ENCODE measurements around the gene ATG16L2.

ATG16L2 gene, protein sequence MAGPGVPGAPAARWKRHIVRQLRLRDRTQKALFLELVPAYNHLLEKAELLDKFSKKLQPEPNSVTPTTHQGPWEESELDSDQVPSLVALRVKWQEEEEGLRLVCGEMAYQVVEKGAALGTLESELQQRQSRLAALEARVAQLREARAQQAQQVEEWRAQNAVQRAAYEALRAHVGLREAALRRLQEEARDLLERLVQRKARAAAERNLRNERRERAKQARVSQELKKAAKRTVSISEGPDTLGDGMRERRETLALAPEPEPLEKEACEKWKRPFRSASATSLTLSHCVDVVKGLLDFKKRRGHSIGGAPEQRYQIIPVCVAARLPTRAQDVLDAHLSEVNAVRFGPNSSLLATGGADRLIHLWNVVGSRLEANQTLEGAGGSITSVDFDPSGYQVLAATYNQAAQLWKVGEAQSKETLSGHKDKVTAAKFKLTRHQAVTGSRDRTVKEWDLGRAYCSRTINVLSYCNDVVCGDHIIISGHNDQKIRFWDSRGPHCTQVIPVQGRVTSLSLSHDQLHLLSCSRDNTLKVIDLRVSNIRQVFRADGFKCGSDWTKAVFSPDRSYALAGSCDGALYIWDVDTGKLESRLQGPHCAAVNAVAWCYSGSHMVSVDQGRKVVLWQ

DNA sequence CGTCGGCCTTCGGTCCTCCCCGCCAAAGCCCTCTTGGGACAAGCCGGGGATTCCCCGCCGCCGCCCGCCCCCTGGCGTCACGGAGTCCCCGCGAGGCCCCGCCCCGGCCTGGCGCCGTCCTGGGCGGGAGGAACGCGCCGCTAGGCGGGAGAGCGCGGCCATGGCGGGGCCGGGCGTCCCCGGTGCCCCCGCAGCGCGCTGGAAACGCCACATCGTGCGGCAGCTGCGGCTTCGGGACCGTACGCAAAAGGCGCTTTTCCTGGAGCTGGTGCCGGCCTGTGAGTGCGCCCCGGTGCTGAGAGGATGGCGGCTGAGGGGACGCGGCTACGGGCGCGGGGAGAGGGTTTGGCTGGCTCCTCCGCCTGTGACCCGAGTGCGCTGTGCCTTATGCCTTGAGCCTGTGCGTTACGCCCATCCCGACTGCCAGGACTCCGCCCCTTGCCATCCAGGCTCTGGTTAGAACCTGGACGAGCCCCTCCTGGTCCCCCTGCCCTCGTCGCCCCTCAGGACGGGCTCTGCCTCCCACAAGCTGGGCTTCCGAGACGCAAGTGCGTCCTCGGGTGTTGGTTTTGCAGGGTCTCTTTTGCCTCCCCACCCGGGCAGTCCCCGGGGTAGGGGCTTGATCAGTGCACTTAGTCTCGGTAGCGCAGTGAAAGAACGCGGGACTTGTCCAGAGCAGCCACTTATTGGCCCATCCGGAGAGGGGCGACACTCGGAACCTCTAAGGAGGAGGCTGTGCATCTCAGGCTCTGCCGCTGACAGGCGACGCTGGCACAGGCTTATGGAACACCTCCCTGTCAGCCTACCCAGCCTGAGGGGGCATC, at the start of gene ATG16L2:
Gene ATG16L2, plus strand, starts transcription at position 126 of the 824 bp plus-strand sequence. Its CDS starts 35 bp downstream, at position 161.
- DNase-seq (ENCODE audit: low spot score): peak; percentile 93

DNA sequence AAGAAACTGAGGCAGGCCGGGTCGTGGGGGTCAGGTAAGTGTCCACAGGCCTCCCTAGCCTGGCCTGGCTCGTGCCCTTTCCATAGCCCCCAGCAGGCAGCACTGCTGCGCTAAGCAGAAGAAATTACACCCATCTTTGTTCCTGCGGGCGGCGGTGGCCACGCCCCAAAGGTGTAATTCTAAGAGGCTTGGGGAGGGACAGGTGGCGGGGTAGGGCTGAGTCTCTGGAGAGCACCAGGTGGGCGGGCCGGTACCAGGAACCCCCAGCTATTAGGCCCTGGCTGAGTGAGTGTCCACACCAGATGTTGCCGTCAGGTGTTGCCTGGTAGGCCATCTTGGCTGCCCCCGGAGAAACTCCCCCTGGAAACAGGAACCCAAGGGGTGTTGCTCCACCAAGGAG, 49.7 kb upstream of the ATG16L2 start:
- no peak for DNase-seq (ENCODE audit: low spot score)

DNA sequence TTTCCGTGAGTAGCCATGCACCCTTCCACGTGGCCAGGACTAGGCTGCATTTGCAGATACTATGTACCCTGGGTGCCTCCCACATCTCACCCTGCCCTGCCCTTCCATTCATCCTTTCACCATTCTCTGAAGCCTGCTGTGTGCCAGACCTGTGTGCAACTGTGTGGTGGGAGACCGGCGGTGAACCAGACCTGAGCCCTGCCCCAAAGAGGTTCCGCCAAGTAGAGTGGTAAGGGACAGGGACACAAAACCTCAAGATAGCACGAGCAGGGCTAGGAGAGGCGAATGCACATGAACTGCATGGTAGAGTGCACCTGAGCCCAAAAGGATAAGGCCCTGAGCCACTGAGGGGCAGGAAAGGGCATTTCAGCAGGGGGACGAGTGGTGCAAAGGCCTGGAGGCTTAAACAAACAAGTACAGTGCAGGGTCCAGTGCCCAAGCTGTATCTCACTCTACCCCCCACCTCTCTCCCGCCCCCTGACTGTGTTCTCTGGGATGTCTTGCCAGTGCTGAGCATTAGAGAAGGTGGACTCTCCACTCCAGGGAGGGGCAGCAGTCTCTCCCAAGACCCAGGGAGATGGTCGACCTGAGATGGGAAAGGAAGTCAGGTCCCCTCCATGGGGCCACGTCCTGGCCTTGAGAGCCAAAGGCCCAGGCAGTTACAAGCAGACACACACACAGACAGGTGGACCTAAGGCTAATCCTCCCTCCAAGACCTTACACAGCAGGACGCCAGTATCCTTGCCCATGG, 47.9 kb upstream of the ATG16L2 start:
- no peak for DNase-seq (ENCODE audit: low spot score)

DNA sequence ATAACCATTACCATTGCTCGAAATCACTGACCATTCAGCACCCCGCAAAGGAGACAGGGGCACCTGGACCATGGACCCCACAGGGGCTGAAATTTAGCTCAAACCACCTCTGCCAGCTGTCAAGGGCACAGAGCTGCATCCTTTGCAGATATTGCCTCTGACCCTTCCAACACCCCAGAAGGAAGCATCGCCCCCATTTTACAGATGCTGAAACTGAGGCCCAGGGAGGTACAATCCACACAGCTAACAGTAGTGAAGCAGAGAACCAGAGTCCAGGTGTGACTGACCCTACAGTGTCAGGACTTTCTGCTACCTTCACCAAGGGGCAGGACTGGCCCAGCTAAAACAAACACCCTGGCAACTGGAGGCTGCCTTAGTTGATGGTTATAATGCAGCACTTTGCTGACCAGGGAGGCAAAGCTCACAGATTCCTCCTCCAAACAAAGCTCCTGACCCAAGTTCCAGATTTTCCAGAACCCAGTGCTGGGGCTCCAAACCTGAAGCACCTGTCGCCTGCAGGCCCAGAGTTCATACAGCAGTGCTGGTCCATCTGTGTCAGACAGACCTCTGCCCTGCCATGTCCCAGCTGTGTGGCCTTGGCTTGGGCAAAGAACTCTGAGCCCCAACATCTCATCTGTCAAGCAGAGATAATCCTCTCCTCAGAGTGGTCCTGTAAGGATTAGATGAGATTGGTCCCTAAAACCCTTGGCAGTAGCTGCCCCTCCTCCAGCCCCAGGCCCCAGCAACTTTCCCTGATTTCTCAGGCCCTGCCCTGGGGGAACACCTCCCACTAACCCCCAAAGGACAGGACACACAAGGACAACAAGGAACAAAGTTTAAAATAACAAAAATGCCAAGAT, 46.8 kb upstream of the ATG16L2 start:
- no peak for DNase-seq (ENCODE audit: low spot score)

DNA sequence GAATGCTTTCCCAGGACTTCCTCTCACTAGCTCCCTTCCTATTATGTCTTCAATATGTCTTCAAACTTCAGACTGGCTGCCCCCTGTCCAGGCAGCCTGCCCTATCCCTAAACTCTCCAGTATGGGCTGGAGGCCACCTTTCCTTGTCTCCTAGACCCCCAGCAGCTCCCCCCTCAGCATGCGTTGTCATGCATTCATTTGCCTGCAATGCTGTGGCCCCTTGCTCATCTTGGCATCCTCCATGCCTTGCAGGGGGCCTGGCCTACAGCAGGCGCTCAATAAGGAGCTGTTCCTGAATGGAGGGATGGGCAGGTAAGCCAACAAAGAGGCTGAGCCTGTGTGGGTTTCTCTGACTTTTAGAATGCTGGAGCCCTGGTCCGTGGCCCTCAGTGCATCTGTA, 45.6 kb upstream of the ATG16L2 start:
- DNase-seq (ENCODE audit: low spot score): no peak

DNA sequence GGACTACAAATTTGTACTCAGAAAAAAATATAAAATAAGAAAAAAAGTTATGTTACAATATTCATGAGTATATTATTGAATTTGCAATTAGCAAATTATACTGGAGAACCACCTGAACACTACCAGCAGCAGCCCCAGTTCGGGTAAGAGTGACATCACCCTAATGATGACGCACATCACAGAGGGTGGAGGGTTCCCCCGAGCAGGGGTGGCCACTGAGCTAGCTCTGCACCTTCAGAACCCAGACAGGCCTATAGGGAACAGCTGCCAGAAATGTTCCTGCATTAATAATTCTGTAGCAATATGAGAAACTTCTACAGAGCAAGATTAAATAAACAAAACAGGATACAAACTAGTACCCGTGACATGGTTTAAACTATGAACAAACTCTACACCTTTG, 44.5 kb upstream of the ATG16L2 start:
- DNase-seq (ENCODE audit: low spot score): no peak

DNA sequence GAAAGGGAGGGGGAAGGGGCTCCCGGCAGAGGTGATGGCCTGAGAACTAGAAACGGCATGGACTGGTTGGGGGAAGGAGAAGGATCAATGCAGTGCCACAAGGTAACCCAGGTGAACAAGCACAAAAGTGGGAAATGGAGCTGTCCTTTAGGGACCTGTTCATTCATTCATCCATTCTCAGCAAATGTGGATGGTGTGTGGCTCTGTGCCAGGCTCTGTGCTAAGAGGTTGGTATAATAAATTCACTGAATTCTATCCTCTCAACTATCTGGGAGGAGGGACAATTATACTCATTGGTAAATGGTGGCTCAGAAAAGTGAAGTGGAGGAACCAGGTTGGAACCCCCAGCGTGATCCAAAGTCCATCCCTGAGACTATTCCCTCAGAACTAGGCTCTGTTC, 43.4 kb upstream of the ATG16L2 start:
- DNase-seq (ENCODE audit: low spot score): no peak

DNA sequence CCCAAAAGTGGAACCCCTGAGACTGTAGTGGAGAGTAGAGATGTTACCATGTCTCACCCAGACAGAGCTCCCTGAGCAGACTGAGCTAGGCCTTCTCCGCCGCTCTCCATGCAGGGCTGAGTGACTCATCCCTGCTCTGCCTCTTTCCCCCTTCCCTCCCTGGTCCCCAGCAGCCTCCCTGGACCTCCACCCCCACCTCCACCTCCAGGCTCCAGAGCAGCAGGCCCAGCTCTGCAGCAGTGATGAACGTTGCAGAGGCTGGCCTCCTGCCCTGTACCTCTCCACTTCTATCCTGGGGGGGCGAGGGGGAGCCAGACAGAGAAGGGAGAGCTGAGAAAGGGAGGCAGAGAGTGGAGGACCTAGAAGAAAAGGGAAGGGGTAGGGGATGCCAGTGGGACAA, 42.7 kb upstream of the ATG16L2 start:
- DNase-seq (ENCODE audit: low spot score): no peak

DNA sequence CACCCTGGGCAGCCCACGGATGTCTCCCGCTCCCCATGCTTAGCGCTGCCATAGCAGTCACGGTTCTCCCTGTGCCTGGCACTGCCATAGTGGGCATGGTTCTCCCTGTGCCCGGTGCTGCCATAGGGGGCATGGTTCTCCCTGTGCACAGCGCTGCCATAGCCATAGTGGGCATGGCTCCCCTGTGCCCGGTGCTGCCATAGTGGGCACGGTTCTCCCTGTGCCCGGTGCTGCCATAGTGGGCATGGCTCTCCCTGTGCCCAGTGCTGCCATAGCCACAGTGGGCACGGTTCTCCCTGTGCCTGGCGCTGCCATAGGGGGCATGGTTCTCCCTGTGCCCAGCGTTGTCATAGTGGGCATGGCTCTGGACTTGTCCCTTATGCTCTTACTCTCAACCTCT, 42.2 kb upstream of the ATG16L2 start:
- no peak for DNase-seq (ENCODE audit: low spot score)

DNA sequence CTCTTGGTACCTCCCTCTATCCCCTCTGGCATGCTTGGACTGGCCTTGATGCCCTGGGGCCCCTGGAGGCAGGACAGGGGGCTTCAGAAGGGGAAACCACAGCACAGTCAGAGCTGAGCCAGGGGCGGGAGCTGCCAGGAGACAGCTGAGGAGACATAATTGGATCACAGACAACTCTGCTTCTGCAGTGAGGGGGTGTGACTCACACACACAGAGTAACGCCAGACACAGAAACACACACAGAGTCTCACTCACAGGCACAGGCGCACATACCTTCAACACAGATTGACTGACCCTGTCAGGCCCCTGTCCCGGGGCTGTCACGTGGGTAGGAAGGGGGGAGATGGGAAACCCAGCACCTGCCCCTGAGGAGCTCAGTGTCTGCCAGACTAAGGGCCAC, 40.9 kb upstream of the ATG16L2 start:
- no peak for DNase-seq (ENCODE audit: low spot score)

DNA sequence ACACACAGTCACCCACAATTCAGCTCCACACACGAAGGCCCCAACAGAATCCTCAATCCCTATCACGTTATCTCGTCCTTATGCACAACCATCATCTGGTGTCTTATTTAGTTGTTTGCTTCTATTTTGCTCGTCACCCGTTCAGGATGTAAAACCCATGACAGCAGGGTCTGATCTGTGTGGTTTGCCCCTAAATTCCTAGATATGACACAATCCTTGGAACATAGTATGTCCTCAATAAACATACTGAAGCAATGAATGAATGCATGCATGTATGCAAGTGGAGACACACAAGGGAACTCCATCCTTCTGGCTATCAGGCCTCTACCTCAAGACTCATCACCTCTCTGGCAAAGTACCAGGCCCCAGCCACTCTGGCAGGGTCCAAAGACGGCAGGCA, 40.5 kb upstream of the ATG16L2 start:
- no peak for DNase-seq (ENCODE audit: low spot score)

DNA sequence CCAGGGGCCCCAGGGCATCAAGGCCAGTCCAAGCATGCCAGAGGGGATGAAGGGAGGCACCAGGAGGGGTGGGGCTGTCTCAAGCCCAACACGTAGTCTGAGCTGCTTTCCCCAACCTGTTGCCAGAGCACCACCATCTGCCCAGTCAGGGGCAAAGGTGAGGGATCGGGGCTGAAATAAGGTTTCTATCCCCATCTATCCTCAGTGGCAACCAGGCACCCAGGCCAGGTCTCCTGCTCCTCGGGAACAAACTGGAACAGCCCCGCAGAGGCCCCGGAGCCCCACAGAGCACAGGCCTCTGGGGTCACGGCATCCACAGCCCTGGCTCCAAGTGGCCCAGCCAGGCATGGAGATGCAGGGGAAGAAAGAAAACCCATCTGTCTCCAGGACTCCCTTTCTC, 39.7 kb upstream of the ATG16L2 start:
- no peak for DNase-seq (ENCODE audit: low spot score)

DNA sequence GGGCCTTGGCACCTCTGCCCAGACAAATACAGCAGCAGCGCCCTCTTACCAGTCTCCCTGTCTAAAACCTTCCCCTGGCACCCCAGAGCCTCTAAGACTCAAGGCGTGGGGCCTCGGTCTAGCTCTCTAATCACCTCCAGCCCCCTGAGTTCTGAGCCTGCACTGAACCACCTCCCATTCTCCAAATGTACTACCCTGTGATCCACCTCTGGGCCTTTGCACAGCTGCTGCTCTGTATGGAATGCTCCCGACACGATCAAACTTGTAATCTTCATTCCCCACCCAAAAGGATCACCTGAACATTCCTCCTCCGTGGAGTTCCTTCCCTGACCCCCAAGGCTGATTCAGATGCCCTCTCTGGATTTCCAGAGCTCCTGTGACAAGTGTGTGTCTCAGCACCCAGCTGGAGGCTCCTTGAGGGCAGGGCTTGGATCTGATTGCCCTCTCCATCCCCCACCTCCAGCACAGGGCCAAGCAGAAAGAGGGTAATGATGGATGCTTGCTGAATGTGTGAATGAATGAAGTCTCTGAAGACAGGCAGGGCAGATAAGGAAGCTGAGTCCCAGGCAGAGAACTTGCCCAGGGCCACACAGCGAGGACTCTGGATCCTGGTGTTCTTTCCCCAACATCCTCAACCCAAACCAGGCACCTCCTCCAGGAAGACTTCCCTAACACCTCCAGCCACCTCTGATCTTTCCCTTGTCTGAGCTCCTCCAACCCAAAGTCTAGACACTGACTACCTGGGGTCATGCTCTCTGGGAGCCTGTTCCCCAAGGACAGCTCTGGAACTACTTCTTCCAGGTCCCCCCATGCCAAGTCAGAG, 38.7 kb upstream of the ATG16L2 start:
- no peak for DNase-seq (ENCODE audit: low spot score)

DNA sequence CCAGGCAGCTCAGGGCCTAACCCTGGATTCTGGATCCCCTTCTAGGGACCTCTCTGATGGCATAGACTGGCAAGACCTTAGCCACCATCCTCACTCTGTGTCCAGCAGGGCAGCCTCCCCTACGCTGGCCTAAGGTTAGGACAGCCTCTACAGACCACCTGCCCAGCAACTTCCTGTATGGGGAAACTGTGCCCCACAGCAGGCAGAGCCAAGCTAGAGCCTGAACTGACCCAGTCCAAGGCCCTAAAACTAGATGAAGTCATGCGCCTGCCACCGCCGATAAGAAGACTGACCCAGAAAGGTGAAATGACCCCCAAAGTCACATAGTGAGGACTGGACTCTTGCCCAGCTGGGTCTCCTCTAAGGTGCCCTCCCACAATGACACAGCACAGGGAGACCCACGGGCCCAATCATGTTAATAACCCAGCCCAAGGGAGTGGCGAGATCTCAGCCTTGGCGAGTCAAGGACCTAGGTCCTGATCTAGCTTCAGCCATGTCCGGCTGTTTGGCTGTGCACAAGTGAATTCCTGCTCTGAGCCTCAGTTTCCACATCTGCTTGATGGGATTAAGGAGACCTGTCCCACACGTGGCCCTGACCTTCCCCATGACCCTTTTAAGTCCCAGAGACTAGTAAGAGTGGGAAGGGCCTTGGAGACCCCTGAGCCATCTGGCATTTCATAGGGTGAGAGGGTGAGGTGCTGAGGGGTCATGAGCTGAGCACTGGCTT, 37.9 kb upstream of the ATG16L2 start:
- DNase-seq (ENCODE audit: low spot score): no peak

DNA sequence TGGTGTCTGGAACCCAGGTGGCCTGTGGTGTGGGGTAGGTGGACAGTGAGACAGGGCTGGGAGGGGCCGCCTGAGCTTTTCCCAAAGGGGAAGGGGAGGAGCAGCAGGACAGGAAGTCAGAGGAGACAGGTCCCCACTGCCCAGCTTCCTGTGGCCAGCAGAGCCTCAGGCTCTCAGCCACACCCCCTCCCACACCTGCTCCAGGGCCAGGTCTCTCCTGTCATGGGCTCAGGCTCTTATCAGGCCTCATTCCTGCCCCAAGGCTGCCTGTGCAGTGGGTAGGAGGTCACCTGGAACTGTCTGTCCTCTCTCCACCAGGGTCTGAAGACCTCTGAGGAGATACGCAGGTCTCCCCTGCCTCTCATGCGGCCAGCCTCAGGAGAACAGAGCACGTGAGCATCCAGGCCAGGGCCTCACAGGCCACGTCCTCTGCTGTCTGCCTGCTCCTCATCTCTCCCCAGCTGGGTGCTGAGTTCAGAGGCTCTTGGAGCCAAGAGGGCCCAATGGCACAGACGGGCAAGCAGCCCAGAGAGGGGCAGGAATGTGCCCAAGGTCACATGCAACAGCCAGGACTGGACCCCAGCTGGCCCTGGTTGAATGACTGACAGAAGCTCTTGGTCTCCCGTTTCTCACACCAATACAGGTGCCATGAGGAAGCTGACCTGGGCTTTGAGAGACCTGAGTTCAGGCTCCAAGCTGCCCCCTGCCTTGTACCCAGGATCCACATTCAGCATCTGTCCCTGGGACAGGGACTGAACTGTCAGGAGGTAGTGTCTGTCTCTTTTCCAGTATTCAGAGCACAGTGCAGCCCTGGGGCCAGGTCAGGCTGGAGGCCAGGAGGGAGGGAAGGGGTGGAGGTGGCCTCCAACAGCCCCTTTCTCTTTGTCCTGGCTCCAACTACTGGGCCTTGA, 37.1 kb upstream of the ATG16L2 start:
- no peak for DNase-seq (ENCODE audit: low spot score)

DNA sequence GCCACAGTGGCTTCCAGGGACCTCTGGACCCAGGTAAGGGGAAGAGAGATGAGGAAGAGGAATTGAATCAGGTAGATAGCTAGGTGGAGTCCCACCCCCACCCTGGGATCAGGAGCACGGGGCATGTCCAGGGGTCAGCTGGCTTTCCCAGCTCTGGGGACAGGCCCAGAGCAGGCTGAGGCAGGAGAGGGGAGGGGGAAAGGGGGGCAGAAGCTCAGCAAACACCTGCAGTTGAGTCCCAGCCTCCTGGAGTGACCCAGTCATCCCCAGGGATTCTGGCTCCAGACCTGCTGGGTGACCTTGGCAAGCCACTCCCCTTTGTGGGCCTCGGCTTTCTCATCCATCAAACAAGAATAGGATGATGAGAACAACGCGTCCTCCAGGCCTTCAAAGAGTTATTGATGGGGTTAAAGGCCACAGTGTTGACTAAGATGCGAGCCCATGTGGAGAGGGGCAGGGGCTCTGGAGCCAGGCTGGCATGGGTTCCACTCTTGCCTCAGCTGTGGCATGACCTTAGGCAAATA, 36.4 kb upstream of the ATG16L2 start:
- DNase-seq (ENCODE audit: low spot score): no peak

DNA sequence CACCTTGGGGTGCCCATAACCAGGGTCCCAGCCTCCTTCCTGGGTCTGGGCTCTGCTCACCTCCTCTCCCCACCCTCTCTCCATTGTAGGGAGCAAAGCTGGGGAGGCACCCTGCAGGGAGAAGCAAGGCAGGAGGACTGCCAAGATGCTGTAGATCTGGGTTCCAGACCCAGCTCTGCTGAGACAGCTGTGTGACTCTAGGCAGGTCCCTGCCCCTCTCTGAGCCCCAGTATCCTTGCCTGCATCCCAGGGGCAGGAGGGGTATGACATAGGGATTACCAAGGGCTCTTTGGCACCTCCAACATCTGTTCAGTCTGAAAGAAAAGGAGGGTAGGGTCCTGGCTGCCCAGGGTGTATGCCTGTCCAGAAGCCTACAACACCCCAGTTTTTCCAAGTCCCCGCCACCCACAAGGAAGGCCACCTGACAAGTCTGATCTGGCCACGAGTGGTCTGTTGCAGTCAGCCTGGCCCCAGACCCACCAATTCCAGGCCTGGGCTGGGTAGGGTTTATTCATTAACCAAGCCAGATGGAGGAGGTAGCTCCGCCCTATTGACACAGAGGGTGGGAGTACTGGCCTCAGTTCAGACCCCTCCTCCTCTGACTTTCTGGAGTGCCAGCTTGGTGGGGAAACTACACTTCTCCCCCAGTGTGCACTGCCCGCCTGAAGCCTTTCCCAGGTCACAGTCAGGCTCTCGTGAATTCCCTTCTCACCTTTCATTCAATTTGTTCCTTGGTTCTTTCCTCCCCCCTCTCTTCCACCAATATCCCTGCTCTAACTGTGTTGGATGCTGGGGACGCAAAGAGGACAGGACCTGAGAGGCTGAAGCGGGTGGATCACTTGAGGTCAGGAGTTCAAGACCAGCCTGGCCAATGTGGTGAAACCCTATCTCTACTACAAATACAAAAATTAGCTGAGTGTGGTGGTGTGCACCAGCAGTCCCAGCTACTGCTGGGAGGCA, 35.4 kb upstream of the ATG16L2 start:
- no peak for DNase-seq (ENCODE audit: low spot score)
